Erythroblast (primary cell): Measurements from ENCODE around the gene KIF15.

Experiments
- GATA1 ChIP-seq: IDR thresholded peaks from 2 replicates; pipeline ENCODE4 v1.6.1; 2011; ENCODE audit warnings: low read depth, mild to moderate bottlenecking, control low read depth, low read length, moderate library complexity
- POLR2A ChIP-seq: IDR thresholded peaks from 2 replicates; pipeline ENCODE4 v1.6.1; 2011; ENCODE audit warnings: mild to moderate bottlenecking, low read length

DNA sequence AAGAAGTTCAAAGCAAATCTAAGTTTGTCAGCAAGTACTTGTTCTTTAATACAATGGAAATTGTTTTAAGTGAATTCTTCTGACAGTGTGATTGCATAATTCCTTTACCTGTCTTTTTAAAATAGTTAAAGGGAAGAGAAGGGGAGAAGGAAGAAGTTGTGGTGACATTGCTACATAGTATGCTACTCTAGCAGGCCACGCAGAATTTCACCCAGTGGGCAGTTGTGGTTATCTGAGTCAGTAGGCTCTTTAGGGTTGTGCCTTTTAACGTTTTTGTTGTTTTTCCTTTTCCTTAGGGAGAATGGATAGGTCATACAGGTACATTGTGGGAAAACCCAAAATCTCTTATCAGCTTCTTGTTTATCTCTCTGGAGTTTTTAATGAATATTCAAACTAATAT is 40.4 kb downstream of the KIF15 start:
- TF ChIP-seq POLR2A (no peak), GATA1 (no peak)
